Left colon (tissue), 2 donors: ENCODE results near the gene OLFM1. TPM values are rescaled to one million over a fixed set of nuclear protein-coding genes. Genes with fewer than 3 reads are reported as not detected.
"Not testable (repeated sequence)": the region's sequence is repeated elsewhere in the genome, so short reads cannot be mapped to it uniquely, and the experiment has no call there.

ENCODE experiments used
- ATAC-seq: fragments of 200-7000 bp; cut with Tn5 transposase; one replicate; pipeline ENCODE4 v1.9.1; 2020; ENCODE audit warnings: mild to moderate bottlenecking, moderate library complexity
- DNase-seq, 2 donors: peaks; one replicate each; pipeline ENCODE4 v3.0.0-alpha.2; 2020
- intact Hi-C, 2 donors: fragments of 100-400 bp; cut with DNase I in 1 of 2; cut with micrococcal nuclease in 1 of 2; formaldehyde crosslinking; loops; one replicate each; pipeline versions ENCODE4 v1.11.2 to v1.14.0; 2022; cut with DNase I, micrococcal nuclease
- total RNA-seq, 2 donors: library from RNA; stranded (reverse); fragmentation: NEBNext Ultra II Directional; extraction: Animal tissue kit (Norgen Biotek cat#: 25700); gene quantifications; one replicate each; pipeline ENCODE4 v1.2.1, GENCODE V29; 2021
- donor health status: DM: no; HTN: no; CAD: no.
- donor health status: DM: yes; HTN: yes; CAD: no.

The OLFM1 gene
- total RNA-seq, 2 donors from 2014 or later: 6.0 to 7.8 TPM

GRCh38 chr9:135156525-135157510 lies 69.3 kb downstream of the OLFM1 start:
- intact Hi-C loops: no loop called here
- DNase-seq (peak in 1 of 2 donors; percentile 62), ATAC-seq (peak; percentile 58)

DNA sequence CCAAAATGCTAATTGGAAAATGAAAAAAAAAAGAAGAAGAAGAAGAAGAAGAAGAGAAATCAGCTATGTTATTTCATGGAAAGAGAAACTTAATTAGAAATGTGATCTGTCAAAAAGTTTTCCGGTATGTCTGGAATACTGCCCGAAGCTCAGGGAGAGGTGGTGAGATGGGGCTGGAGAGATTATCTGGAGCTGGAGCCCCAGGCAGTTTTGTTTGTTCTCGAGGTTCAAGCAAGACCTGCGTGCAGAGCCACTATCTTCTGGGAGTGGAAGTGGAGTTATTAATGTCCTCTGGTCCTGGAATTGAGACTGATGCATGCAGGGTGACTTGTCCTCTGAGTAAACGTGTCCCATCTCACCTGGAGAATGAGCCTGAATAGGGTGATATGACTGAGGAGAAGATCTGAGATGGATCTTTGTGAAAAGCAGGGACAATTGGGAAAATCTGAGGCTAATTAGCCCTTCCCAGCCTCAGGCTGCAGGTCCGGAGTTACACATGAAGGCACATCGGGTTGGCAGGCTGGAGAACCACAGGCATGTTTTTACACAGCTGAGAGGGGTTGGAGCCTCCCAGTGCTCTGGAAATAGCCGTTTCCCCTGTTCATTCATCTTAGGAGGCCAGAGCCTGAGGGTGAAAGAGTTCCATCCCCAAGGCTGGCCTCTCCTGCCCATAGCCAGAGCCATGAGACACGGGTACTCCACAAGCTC lies 70.5 kb downstream of the OLFM1 start:
- ATAC-seq (no peak), DNase-seq (no peak)
- intact Hi-C loops: no loop called here

DNA sequence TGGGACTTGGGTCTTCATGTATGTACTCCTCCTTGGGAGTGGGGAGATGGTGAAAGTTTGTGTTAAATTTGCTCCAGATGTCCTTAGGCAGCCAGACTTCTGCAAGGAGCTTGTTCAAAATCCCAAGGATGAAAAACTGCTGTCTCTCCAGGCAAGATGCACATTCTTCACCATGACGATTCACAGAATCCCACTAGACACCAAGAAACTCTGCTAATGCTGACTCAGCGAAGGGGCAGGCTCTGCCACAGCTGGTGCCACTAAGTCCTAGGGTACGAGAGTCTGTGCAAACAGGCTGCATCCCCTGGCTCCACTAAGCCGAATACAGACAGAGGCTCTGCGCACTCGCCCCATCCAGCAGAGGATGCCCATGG lies 71.1 kb downstream of the OLFM1 start:
- no peak for DNase-seq
- intact Hi-C loops: no loop called here
- ATAC-seq: no peak

GRCh38 chr9:135159801-135160200 lies 72.3 kb downstream of the OLFM1 start:
- intact Hi-C loops: no loop called here
- ATAC-seq (no peak), DNase-seq (no peak)

DNA sequence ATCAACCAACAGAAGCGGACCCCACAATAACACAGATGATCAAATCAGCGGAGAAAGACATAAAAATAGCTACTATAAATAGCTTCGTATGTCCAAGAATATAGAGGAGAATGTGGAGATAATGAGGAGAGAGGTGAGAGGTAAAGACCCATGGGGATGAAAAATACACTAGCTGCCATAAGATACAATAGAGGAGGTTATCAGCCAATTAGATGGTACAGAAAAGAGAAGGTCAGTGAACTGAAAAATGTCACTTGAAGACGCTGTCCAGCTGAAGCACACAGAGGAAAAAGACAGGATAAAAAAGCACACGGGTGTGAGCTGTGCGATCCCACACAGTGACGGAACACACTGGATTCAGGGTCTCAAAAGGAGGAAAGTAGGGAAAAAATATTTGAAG lies 73.4 kb downstream of the OLFM1 start:
- intact Hi-C loops: no loop called here
- ATAC-seq: no peak
- DNase-seq: no peak

- intact Hi-C loops, ATAC-seq, DNase-seq: not testable (repeated sequence)
Measured at GRCh38 chr9:135162599-135162998, 75.1 kb downstream of the OLFM1 start.

DNA sequence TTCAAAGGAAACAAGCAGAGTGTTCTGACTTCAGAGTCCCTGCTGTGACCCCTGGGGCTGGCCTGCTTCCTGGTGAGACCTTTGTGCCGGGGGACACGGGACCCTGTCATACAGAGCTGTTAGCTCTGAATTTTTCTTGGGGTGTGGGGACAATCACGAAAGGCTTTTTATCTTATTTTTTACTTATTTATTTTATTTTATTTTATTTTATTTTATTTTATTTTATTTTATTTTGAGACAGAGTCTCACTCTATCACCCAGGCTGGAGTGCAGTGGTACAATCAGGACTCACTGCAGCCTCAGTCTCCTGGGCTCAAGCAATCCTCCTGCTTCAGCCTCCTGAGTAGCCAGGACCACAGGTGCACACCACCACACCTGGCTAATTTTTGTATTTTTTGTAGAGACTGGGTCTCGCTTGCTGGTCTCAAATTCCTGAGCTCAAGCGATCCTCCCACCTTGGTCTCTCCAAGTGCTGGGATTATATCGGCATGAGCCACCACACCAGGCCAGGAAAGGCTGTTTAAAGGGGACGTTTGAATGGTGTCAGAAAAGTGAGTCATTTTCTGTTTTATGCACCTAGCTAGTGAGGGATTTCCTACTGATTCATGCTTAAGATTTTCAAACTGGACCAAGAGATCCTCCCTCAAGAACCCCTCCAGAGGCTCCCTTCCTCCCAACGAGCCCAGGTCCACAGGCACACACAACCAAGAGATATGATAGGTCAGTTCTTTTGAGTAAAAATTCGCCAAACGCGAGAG lies 75.7 kb downstream of the OLFM1 start:
- ATAC-seq: no peak
- no peak for DNase-seq
- intact Hi-C loops: no loop called here

DNA sequence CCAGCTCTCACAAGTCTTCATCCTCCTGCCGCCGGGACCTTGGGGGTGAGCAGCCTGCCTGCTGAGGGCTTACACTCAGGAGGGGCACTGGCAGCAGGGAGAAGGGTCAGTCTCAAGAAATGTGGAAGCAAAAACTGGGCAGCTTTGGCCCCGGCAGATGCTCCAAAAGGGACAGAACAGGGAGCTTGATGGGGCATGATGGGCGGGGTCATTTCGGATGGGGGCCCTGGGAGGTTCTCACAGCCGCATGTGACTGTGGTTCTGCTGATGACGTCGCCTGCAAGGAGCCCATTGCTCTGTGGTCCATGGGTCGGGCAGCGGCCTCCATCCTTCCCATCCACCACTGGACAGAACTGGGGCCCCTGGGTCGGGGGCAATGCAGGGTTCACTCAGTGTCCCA lies 76.6 kb downstream of the OLFM1 start:
- DNase-seq (no peak), ATAC-seq (no peak)
- intact Hi-C loops: no loop called here

DNA sequence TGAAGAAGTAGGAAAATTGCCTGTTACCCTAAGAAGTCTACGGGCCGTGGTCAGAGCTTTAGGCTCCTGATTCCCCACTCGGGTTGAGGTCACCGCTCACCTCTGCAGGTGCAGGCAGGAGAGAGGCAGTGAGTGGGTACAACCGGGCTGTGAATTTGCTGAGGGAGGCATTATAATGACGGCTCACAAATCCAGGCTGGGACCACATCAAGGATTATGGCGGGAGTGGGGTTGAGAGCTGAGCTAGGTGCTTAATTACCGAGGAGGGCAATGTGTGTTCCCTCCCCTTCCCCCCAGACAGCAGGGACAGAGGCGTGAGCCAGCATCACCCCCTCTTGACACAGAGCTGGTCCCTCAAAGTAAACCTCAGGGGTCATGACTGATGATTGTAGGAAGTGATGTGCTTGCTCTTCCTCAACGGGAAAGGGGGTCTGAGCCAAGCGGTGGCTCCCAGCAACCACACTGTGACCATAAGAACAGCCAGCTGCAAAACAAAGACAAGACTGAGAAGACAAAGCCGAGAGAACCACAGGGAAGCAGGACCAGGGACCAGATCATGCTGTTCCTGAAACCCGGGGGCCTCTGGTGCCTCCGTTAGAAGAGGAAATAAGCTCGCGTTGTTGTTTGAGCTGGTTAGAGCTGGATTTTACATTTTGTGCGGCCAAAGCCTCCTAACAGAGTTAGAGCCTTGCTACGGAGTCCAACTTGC lies 77.7 kb downstream of the OLFM1 start:
- no peak for ATAC-seq
- intact Hi-C loops: no loop called here
- no peak for DNase-seq

GRCh38 chr9:135165756-135166519 lies 78.5 kb downstream of the OLFM1 start:
- ATAC-seq (no peak), DNase-seq (no peak)
- intact Hi-C loops: no loop called here

DNA sequence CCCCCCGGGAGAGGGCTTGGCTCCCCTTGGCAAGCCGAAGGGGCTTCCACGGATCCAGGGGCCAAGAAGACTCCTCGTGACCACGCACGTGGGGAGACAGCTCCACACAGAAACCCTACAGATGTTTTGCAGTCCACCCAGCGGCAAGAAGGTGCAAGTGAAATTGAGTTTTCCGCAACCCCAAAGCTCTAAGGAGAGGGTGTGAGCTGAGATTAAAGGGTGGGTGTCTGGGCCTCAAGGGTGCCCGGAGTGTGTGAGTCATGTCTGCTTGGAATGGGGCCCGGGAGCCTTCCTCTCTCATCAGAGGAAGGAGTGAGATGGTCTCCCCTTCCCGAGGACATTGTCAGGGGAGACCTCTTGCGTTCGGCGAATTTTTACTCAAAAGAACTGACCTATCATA lies 79.1 kb downstream of the OLFM1 start:
- intact Hi-C loops: no loop called here
- no peak for ATAC-seq
- DNase-seq: no peak

GRCh38 chr9:135167356-135167755 lies 79.9 kb downstream of the OLFM1 start:
- intact Hi-C loops: no loop called here
- no peak for ATAC-seq
- DNase-seq: no peak

DNA sequence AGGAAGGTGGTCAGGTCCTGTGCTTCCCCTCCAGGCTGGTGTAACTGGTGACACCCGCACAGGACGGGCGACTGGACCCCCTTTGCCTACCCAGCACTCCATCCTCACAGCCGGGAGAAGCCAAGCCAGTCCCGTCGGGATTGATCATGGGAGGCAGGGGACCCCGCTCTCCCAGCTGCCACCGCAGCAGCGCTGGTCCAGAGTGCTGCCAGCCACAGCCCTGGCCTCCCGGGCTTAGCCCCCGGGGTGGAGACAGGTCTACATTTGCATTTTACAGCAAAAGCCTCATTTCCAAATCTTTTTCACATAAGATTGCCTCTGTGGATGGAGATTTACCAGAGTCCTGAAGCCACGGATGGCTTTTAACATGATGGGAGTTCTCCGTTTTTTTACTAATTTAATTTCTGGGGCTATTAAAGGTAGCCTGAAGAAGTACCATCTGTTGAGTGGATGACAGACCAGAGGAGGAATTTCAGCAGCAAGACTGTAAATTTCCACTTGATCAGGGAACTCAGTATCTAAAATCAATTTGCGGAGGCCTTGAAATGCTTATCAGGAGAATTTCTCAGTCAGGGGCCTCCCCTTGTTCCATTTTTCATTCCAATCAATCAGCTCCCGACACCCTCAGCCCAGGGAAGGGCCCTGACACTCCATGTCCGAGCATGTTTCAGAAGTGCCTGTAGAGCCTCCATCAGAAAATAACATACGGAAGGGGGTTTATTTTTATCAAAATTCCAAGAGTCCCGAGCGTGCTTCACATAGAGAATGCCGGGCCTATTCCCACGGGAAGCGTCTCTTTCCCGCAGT lies 80.6 kb downstream of the OLFM1 start:
- intact Hi-C loops: no loop called here
- no peak for DNase-seq
- ATAC-seq: no peak

DNA sequence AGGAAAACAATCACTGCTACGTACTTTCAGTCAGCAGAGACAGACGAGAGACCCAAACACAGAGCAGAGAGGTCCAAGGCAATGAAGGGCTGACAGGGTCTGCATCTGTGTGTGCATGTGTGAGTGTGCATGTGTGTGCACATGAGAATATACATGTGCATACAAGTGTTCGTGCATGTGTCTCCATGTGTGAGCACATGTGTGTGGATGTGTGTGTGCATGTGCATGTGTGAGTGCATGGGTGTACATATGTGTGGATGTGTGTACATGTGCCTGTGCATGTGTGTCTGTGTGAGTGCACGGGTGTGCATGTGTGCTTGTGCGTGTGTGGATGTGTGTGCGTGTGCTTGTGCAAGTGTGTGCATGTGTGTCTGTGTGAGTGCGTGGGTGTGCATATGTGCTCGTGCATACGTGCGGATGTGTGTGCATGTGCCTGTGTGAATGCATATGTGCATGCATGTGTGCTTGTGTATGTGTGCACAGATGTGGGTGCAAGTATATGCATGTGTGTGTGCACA lies 82.3 kb downstream of the OLFM1 start:
- intact Hi-C loops: no loop called here
- ATAC-seq: no peak
- DNase-seq: no peak

DNA sequence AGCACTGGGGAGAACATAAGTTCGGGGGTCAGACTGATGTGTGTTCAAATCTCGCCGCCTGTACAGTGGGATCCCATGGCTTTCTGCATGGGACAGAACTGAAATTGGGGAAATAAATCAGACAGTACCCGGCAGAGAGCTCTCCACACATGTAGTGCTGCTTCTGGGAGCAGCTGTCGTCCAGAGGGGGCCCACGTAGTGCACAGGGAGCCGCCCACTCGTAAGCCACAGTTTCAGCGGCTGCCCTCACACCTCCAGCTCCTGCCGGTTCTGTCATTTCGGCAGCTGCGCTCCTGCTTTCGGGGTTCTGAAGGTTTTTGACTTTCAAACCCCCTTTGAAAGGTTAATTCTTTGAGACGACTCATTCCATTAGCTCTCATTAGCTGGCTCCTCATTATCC lies 83.1 kb downstream of the OLFM1 start:
- intact Hi-C loops: no loop called here
- ATAC-seq (no peak), DNase-seq (no peak)
